ENCODE data around the gene CABS1. TPM values are rescaled to one million over a fixed set of nuclear protein-coding genes. Genes with fewer than 3 reads are reported as not detected.

Gene CABS1
- total RNA-seq, 4 donors from 2014 or later: not detected

GRCh38 chr4:70356185-70356584 lies 21.4 kb downstream of the CABS1 start:
- 20 to 23% methylated on average over 1 of the region's 1 CpG for WGBS, 2 donors
- no peaks in the 10 kb centered on the region for H3K27me3 ChIP-seq
- H3K27ac ChIP-seq: no peak overlapping the region
- TF ChIP-seq POLR2A (IDR thresholded peaks at IDR 0.05) (no peak), CTCF (IDR thresholded peaks at IDR 0.05) (no peak), EP300 (IDR thresholded peaks at IDR 0.05) (no peak)
- no peak overlapping the region for H3K4me3 ChIP-seq
- no peak for DNase-seq (ENCODE audit: low spot score in 2 of 2)
- no peaks in the 10 kb centered on the region for H3K4me1 ChIP-seq
- no peaks in the 10 kb centered on the region for H3K36me3 ChIP-seq
- no peaks in the 10 kb centered on the region for H3K9me3 ChIP-seq

- no peak for DNase-seq (ENCODE audit: low spot score in 2 of 2)
- H3K9me3 ChIP-seq: no peaks in the 10 kb centered on the region
- H3K27ac ChIP-seq: no peak overlapping the region
- H3K27me3 ChIP-seq: no peaks in the 10 kb centered on the region
- H3K36me3 ChIP-seq: no peaks in the 10 kb centered on the region
- WGBS, 2 donors: 60 to 62% methylated on average over 3 of the region's 3 CpGs
- no peaks in the 10 kb centered on the region for H3K4me1 ChIP-seq
- TF ChIP-seq POLR2A (IDR thresholded peaks at IDR 0.05) (no peak), CTCF (IDR thresholded peaks at IDR 0.05) (no peak), EP300 (IDR thresholded peaks at IDR 0.05) (no peak)
- no peak overlapping the region for H3K4me3 ChIP-seq
These were observed 24.4 kb downstream of the CABS1 start for GRCh38 chr4:70359115-70359661.

GRCh38 chr4:70360460-70360859 lies 25.7 kb downstream of the CABS1 start, which contains the start of gene SMR3A:
TSS of gene SMR3A (plus strand) at chr4:70360760. CDS start at chr4:70362116, 1,356 bp downstream.
- Histone ChIP-seq H3K4me3 (no peak within 1 kb of the TSS), H3K4me1 (no peaks in the 10 kb centered on the region), H3K27ac (no peak within 1 kb of the TSS), H3K27me3 (no peaks in the 10 kb centered on the region), H3K9me3 (no peaks in the 10 kb centered on the region), H3K36me3 (no peaks in the 10 kb centered on the region)
- TF ChIP-seq EP300 (IDR thresholded peaks at IDR 0.05): no peak
- no peak for TF ChIP-seq POLR2A (IDR thresholded peaks at IDR 0.05)
- no peak for TF ChIP-seq CTCF (IDR thresholded peaks at IDR 0.05)
- WGBS, 2 donors: 75 to 81% methylated on average over 3 of the region's 3 CpGs
- DNase-seq (ENCODE audit: low spot score in 2 of 2): no peak

- H3K27me3 ChIP-seq: no peaks in the 10 kb centered on the region
These were observed 29.2 kb downstream of the CABS1 start for GRCh38 chr4:70364002-70364401.

GRCh38 chr4:70365479-70365878 lies 30.7 kb downstream of the CABS1 start:
- Histone ChIP-seq H3K4me1 (no peaks in the 10 kb centered on the region), H3K36me3 (no peaks in the 10 kb centered on the region), H3K27me3 (no peaks in the 10 kb centered on the region), H3K9me3 (no peaks in the 10 kb centered on the region), H3K27ac (no peak overlapping the region), H3K4me3 (no peak overlapping the region)
- no peak for TF ChIP-seq EP300 (IDR thresholded peaks at IDR 0.05)
- no peak for TF ChIP-seq POLR2A (IDR thresholded peaks at IDR 0.05)
- no peak for TF ChIP-seq CTCF (IDR thresholded peaks at IDR 0.05)
- DNase-seq (ENCODE audit: low spot score in 2 of 2): no peak
- WGBS, 2 donors: 42 to 47% methylated on average over 2 of the region's 2 CpGs

More at GRCh38 chr4:70364002-70364401, 29.2 kb downstream of the CABS1 start:
- WGBS, 2 donors: 85 to 86% methylated on average over 5 of the region's 5 CpGs
- Histone ChIP-seq H3K9me3 (no peaks in the 10 kb centered on the region), H3K36me3 (no peaks in the 10 kb centered on the region), H3K4me3 (no peak overlapping the region), H3K4me1 (no peaks in the 10 kb centered on the region), H3K27ac (no peak overlapping the region)
- TF ChIP-seq POLR2A (IDR thresholded peaks at IDR 0.05) (no peak), EP300 (IDR thresholded peaks at IDR 0.05) (no peak), CTCF (IDR thresholded peaks at IDR 0.05) (no peak)
- no peak for DNase-seq (ENCODE audit: low spot score in 2 of 2)

Data from tibial nerve (tissue), 4 donors.